H1 (cell line): Measurements from ENCODE around the gene PTMA. TPM values are rescaled to one million over a fixed set of nuclear protein-coding genes. Genes with fewer than 3 reads are reported as not detected.

Experiments used
- ATF3 ChIP-seq: IDR thresholded peaks from 2 replicates; pipeline ENCODE4 v1.6.1; 2011; ENCODE audit warnings: low read depth, mild to moderate bottlenecking, low read length; ENCODE audit not compliant: insufficient read depth
- BCL11A ChIP-seq, 2 experiments: IDR thresholded peaks; one replicate each; pipeline ENCODE4 v1.6.1; 2011; ENCODE audit warnings: low read depth in 2 of 2, low read length in 2 of 2, mild to moderate bottlenecking in 2 of 2
- CBX5 ChIP-seq: fragments of 300-800, 300-1000 bp; sonication (generic); IDR thresholded peaks from 2 replicates; pipeline ENCODE4 v1.7.1; 2016; ENCODE audit warnings: antibody characterized with exemption, low read length, low read depth
- CHD2 ChIP-seq: IDR thresholded peaks from 2 replicates; pipeline ENCODE4 v1.6.1; 2012; ENCODE audit warnings: low read length, improper control_type of control experiment
- CREB1 ChIP-seq: IDR thresholded peaks from 2 replicates; pipeline ENCODE4 v1.6.1; 2012; ENCODE audit warnings: inconsistent platforms
- E2F6 ChIP-seq: IDR thresholded peaks from 2 replicates; pipeline ENCODE4 v1.6.1; 2012; ENCODE audit warnings: inconsistent platforms
- KDM1A ChIP-seq: fragments of 200-600, 300-600 bp; sonication (generic); IDR thresholded peaks from 2 replicates; pipeline ENCODE4 v1.7.1; 2016; ENCODE audit warnings: mild to moderate bottlenecking, low read length, borderline replicate concordance
- NANOG ChIP-seq: IDR thresholded peaks from 2 replicates; pipeline ENCODE4 v1.6.1; 2011; ENCODE audit warnings: low read length, low read depth, mild to moderate bottlenecking, inconsistent platforms; ENCODE audit not compliant: insufficient read depth, poor library complexity, severe bottlenecking
- RFX5 ChIP-seq: IDR thresholded peaks from 2 replicates; pipeline ENCODE4 v1.6.1; 2011; ENCODE audit warnings: low read depth, low read length, improper control_type of control experiment, borderline replicate concordance
- RNF2 ChIP-seq: fragments of 200-900, 300-1000 bp; sonication (generic); IDR thresholded peaks from 2 replicates; pipeline ENCODE4 v1.7.1; 2016; ENCODE audit warnings: borderline replicate concordance, low read depth, mild to moderate bottlenecking, antibody characterized with exemption, low read length; ENCODE audit not compliant: poor library complexity, severe bottlenecking; ENCODE audit errors: missing control alignments
- SAP30 ChIP-seq: fragments of 300-600 bp; sonication (generic); IDR thresholded peaks from 2 replicates; pipeline ENCODE4 v1.7.1; 2012; ENCODE audit warnings: low read length, moderate library complexity, mild to moderate bottlenecking, inconsistent platforms; ENCODE audit not compliant: insufficient read depth, insufficient replicate concordance
- SP1 ChIP-seq: IDR thresholded peaks from 2 replicates; pipeline ENCODE4 v1.6.1; 2011; ENCODE audit warnings: low read depth, low read length
- SUZ12 ChIP-seq: fragments of 200-600 bp; sonication (generic); IDR thresholded peaks from 2 replicates; pipeline ENCODE4 v1.6.1; 2012; ENCODE audit warnings: mild to moderate bottlenecking, inconsistent platforms, low read length, moderate library complexity, mixed read lengths
- TEAD4 ChIP-seq: IDR thresholded peaks from 2 replicates; pipeline ENCODE4 v1.6.1; 2012; ENCODE audit warnings: low read depth, low read length, inconsistent platforms, mixed read lengths
- USF2 ChIP-seq: IDR thresholded peaks from 2 replicates; pipeline ENCODE4 v1.6.1; 2011; ENCODE audit warnings: low read length, improper control_type of control experiment
- polyA plus RNA-seq, 7 experiments: library from polyadenylated mRNA; depleted of rRNA in 3 of 7; stranded (reverse) in 5 of 7; unstranded in 2 of 7; fragments of >200 nt in 5 of 7; fragments of 200-250 nt in 2 of 7; gene quantifications; 1 replicate in 5 of 7; 2 replicates in 1 of 7; 4 replicates in 1 of 7; pipeline versions ENCODE4 v1.2.1 to v1.2.3, GENCODE V29; 2011 to 2013; ENCODE audit warnings: missing spikeins in 2 of 7, mixed read lengths in 2 of 7
- total RNA-seq: library from RNA; stranded (reverse); fragmentation: NEBNext Ultra II Directional; extraction: Animal tissue kit (Norgen Biotek cat#: 25700); gene quantifications from 2 replicates; pipeline ENCODE4 v1.2.1, GENCODE V29; 2021
- TF ChIP-seq, protein P1 (sequence below): IDR thresholded peaks from 2 replicates; pipeline ENCODE4 v1.6.1; 2012; ENCODE audit warnings: low read length, inconsistent platforms

PTMA gene
- total and polyA plus RNA-seq, 2 of the 8 experiments (the other 6 are each of a cell fraction or from before 2014, with no cell fraction given): 683 to 2,680 TPM

GRCh38 chr2:231709981-231710798, 1.9 kb downstream of the PTMA start (continued):
- TF ChIP-seq BCL11A (IDR thresholded peaks at IDR 0.05; ENCODE audit: low read depth in 2 of 2, low read length in 2 of 2): no peak
- peak; percentile 16 for TF ChIP-seq NANOG
- peak; percentile 71 for TF ChIP-seq E2F6
- TF ChIP-seq CHD2: no peak
- TF ChIP-seq KDM1A: no peak
- TF ChIP-seq, protein P1, sequence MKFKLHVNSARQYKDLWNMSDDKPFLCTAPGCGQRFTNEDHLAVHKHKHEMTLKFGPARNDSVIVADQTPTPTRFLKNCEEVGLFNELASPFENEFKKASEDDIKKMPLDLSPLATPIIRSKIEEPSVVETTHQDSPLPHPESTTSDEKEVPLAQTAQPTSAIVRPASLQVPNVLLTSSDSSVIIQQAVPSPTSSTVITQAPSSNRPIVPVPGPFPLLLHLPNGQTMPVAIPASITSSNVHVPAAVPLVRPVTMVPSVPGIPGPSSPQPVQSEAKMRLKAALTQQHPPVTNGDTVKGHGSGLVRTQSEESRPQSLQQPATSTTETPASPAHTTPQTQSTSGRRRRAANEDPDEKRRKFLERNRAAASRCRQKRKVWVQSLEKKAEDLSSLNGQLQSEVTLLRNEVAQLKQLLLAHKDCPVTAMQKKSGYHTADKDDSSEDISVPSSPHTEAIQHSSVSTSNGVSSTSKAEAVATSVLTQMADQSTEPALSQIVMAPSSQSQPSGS: no peak; the same call in 1 of the 2 replicates
- TF ChIP-seq USF2: no peak
- TF ChIP-seq SUZ12: no peak
- no peak for TF ChIP-seq SP1
- TF ChIP-seq TEAD4: no peak
- no peak for TF ChIP-seq CBX5
- no peak for TF ChIP-seq ATF3
- TF ChIP-seq SAP30: no peak
- no peak for TF ChIP-seq CREB1
- TF ChIP-seq RNF2: no peak
- TF ChIP-seq RFX5: no peak
